H1 (cell line): Measurements from ENCODE around the gene KCNMA1.

Experiments
- EGR1 ChIP-seq: IDR thresholded peaks from 2 replicates; pipeline ENCODE4 v1.6.1; 2011; ENCODE audit warnings: low read depth, low read length, borderline replicate concordance
- EZH2 ChIP-seq: fragments of 200-600 bp; sonication (generic); IDR thresholded peaks from 2 replicates; pipeline ENCODE4 v1.7.1; 2012; ENCODE audit warnings: low read depth, mild to moderate bottlenecking, moderate library complexity, low read length, inconsistent platforms; ENCODE audit not compliant: severe bottlenecking

DNA sequence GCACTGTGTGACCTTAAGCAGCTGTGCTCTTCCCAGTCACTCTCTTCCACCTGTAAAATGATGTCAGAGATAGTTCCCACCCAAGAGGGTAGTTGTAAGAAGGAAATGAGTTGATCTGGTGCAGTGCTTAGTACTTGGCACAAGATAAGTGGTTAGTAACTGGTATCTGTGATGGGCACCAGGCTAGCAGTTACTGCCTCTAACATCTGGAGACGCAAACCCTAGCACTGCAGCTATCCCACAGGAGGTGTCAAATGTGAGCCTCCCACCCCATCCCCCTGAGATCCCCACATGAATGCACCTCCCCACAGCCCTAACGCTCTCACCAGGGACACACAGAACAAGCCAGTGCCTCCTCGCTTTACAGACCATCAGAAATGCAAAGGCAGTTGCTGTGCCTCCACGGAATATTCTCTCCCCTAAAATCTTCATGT is 72.0 kb downstream of the KCNMA1 start:
- TF ChIP-seq EZH2 (no peak), EGR1 (no peak)
